GM18907 (cell line): Measurements from ENCODE around the gene CHST15.

Source experiments
- ATAC-seq: cut with Tn5 transposase; IDR thresholded peaks from one replicate; pipeline ENCODE4 v1.9.1; 2021; ENCODE audit warnings: mild to moderate bottlenecking, moderate library complexity; ENCODE audit not compliant: unreplicated experiment

CHST15 gene

GRCh38 chr10:124016804-124017375, 76.5 kb downstream of the CHST15 start:
- ATAC-seq: no peak

- no peak for ATAC-seq
Measured at GRCh38 chr10:124015991-124016390, 77.4 kb downstream of the CHST15 start.

DNA sequence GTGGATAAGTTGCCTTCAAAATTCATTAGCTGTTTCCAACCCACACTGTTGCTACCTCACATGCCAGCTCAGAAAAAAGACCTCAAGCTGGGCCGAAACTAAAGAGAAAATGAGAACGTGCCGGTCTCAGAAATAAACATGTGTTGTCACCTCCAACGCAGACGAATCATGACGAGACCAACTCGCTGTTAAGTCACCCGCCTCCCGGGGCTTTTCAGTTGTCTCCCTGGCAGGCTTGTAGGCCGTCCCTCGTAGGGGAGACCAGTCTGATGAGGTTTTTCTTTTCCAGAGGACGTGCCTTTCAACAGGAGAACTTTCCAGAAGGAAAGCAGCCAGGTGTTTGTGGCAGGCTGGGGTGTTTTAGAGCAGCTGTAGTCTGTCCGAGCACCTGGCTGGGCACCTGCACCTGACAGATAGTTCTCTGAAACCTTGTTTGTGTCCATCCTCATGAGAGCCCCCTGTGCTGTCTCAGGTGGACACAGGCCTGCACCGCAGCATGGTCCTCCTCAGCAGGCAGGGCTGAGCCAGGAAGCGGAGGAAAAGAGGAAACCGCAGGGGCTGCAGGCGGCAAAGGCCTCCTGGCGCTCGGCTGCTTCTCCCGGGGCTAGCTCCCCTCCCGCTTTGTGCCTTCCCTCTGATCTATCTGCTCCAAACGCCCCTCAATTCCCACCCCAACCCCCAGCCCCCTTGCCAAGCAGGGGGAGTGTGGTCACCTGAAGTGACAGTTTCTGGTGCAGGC, 78.8 kb downstream of the CHST15 start:
- no peak for ATAC-seq

GRCh38 chr10:124013916-124014315, 79.5 kb downstream of the CHST15 start:
- no peak for ATAC-seq

DNA sequence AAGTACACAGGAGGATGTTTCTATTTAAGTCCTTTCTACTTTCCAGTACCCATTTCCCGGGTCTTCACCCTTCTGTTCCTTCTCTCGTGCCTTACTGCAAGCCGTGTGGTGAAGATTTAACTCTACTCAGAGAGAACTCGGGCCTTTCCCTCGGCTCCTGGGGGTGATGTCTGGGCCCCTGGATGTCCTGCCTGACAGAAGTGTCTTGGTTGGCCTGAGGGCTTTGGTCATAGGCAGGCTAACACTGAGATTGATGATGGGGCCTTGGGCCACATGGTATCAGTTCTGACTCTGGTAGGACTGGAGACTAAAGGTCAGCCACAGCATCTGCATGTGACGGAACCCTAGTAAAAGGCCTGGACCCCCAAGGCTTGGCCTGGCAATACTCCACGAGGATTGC, 80.4 kb downstream of the CHST15 start:
- ATAC-seq: no peak

DNA sequence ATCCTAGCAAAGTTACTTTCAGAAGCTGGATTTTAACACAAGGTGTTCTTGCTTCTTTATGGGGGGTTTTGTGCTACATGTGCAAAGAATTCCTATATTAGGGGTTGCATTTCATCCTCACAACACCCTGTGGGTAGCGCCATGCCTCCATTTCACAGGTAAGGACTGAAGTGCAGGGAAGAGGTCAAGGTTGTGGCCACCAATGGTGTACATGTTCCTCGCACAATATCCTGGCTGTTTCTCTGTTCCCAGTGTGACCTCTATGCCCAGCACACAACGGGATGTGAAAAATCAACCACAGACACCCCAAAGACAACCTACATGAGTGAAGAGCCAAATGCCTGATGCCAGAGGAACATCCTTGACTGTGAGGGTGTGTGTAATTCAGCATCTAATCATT, 80.8 kb downstream of the CHST15 start:
- no peak for ATAC-seq

- no peak for ATAC-seq
Measured at GRCh38 chr10:124012066-124012465, 81.3 kb downstream of the CHST15 start.

DNA sequence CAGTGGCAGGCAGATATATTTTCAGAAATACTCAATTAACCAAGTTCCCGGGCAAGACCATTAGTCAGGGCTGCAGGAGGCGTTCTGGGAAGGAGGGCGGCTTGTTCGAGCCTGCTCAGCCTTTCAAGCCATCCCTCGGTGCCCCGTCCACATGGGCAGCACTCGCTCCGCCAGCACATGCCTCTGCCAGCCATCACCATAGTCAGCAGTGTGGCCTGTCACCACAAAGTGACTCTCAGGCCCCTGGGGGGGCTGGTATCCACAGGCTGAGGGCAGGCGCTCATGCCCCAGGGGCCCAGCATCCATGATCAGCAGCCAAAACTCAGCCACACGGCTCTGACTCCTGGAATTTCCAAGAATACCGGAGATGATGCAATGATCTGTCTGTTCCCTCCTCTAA, 81.9 kb downstream of the CHST15 start:
- no peak for ATAC-seq

GRCh38 chr10:124010563-124011131, 82.8 kb downstream of the CHST15 start:
- no peak for ATAC-seq

- no peak for ATAC-seq
Measured at GRCh38 chr10:124010024-124010423, 83.4 kb downstream of the CHST15 start.

DNA sequence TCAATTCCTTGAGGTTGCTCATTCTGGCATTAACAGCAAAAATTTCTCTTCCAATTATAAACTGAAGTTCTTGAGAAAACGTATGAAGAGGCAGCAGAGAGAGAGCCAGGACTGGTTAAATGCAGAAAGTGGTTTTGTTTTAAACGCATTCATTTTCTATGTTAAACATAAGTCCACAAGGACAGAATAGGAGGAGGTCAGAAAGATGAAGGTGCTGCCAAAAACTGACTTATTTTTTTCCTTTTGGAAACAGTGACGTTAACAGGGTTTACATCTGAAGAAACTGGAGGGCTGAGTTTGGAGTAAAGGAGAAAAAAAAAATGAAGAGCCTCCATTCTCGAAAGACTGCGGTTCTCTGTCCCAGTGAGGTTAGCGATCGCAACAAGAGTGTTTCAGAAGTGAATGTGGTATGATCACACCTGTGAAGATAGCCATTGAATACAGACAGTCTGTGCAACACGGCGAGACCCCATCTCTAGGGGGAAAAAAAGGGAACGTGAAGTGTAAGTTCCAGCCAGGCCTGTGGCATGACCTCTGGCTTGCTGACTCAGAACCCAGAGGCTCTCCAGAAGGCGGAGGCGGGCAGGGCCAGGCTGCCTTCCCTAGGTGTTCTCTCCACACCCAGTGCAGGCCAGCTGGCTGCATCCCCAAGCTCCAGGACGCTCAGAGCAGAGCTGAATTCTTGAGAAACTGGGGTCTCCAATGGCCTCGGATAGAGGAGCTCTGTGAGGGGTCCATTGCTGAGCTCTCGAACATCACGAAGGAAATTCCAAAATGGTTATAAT, 84.0 kb downstream of the CHST15 start:
- ATAC-seq: no peak

DNA sequence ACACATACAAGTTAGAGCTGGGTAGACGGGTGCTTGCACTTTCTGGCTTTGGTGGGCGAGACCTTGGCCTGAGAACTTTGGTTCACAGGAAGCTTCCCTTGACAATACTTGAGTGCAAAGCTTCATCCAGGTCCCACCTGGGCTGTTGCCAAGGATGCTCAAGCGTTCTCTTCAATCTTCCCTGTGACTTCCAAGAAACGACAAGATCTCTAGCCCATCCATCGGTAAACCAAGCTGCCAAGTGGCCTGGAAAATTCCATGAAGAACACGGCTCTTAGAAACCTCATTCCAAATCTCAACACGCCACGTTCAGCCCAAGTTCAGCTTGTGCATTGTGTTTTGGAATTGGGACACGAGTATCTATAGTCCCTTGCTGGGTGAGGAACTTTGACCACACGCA, 84.7 kb downstream of the CHST15 start:
- no peak for ATAC-seq

DNA sequence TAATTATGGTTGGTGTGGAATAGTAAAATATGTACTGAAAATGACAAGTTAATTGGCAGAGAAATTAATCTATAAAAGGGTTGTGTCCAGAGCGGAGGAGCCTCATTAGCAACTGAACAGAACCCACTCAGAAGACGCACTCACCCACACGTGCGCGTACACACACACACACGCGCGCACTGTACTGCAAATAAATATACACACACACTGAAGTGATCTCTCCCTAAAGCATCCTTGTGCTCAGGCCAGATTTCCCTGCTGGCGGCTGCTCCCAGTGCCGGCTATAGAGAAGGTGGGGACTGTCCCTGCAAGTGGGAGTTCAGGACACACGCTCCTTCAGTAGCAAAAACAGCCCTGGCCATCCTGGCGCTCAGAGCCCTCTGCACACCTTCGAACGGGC, 85.2 kb downstream of the CHST15 start:
- ATAC-seq: no peak

- no peak for ATAC-seq
Measured at GRCh38 chr10:124007773-124008145, 85.6 kb downstream of the CHST15 start.

DNA sequence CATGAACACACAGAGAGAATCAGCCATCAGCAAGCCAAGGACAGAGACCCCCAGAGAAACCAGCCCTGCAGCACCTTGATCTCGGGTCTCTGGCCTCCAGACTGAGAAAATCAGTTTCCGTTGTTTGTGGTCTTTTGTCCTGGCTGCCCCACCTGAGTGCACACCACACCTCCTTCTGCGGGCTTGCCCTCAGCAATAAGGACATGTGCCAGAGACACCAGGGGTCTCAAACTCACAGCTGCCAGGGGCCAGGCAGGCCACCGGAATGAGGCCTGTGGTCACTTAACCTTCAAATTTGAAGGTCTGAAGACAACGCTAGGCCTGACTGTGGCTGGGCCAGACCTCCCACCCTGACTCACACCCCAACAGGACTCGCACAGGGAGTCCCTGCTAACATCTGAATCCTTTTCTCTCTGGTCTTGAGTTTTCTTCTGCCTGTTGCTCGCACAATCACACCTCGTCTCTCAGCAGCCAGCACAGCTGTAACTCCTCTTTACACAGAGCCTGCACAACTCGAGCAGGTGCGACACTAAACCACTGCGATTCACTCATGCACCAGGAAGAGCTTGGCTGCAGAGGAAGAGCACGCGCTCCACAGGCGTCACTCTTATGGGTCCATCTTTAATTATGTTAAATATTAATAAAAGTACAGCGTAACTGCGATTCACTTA, 86.2 kb downstream of the CHST15 start:
- ATAC-seq: no peak

GRCh38 chr10:124006526-124006925, 86.9 kb downstream of the CHST15 start:
- no peak for ATAC-seq

DNA sequence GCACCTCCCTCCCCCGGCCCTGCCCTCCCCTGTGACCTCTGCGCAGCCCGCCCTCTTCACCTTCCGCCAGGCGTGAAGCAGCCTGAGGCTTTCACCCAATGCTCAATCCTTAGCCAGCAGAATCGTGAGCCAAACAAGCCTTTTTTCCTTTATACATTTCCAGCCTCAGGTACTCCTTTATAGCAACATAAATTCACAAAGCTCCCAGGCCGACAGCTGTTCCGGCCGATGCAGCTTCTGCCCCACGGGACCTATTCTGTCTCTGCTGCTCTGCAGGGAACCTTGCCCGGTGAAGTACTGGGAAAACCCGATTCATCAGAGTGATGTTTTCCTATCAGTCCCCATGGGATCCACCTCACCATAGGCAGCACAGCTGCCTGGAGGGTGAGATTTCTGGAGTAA, 87.4 kb downstream of the CHST15 start:
- no peak for ATAC-seq

- no peak for ATAC-seq
Measured at GRCh38 chr10:124005091-124005490, 88.3 kb downstream of the CHST15 start.

DNA sequence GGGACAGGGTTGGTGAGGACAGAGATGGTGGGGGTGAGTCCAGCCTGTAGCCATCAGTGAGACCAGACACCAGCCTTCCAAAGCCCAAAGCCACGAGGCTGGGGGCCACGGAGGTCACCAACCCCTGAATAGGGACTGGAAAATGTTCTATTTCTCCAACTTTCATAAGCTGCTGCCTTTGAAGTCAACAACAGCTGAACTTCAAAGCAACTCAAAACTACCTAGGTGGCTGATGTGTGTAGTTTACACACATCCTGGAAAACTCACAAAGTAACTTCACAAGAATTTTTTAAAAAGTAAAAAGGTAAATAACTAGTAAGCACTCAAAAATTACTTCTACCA, 88.8 kb downstream of the CHST15 start:
- no peak for ATAC-seq

GRCh38 chr10:124003871-124004662, 89.3 kb downstream of the CHST15 start:
- ATAC-seq: no peak

DNA sequence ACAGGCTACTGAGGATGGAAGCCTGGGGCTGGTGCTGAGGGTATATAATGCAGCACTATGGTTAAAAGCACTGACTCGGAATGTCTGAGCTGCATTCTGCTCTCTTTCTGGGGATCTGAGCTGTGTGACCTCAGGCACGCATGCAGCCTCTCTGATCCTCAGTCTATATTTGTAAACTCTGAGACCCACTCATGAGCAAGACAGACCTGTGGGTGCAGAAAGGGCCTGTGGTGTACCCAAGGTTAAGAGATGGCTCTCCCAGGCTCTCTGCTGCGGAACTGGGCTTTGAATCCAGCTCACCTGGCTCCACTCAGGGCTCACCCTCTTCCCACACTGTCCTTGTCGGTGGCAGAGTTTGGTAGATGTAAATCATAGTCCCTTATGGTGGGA, 89.9 kb downstream of the CHST15 start:
- no peak for ATAC-seq
